Type B pancreatic cell (in vitro differentiated cells): ENCODE data around the gene ZP3. TPM values are rescaled to one million over a fixed set of nuclear protein-coding genes. Genes with fewer than 3 reads are reported as not detected.
"Not testable (repeated sequence)": the region's sequence is repeated elsewhere in the genome, so short reads cannot be mapped to it uniquely, and the experiment has no call there.

Experiments
- DNase-seq: peaks from one replicate; pipeline ENCODE4 v3.0.0; 2021; ENCODE audit warnings: mixed read lengths; ENCODE audit not compliant: unreplicated experiment; ENCODE audit errors: extremely low spot score
- H3K27ac Mint-ChIP-seq: 2 replicates; pipeline ENCODE4 v1.8.0; 2021; ENCODE audit warnings: mild to moderate bottlenecking, mixed read lengths
- H3K27me3 Mint-ChIP-seq: 2 replicates; pipeline ENCODE4 v1.8.0; 2021; ENCODE audit warnings: mixed read lengths
- H3K36me3 Mint-ChIP-seq: 2 replicates; pipeline ENCODE4 v1.8.0; 2021; ENCODE audit warnings: mixed read lengths
- H3K4me1 Mint-ChIP-seq: one replicate; pipeline ENCODE4 v1.8.0; 2021; ENCODE audit warnings: mixed read lengths; ENCODE audit not compliant: unreplicated experiment
- H3K4me3 Mint-ChIP-seq: 2 replicates; pipeline ENCODE4 v1.8.0; 2021; ENCODE audit warnings: mild to moderate bottlenecking, mixed read lengths
- H3K9me3 Mint-ChIP-seq: 2 replicates; pipeline ENCODE4 v1.8.0; 2021; ENCODE audit warnings: mixed read lengths
- total RNA-seq: library from RNA; stranded (reverse); gene quantifications from 2 replicates; pipeline ENCODE4 v1.2.1, GENCODE V29; 2021; ENCODE audit warnings: low replicate concordance
- TF ChIP-seq, protein P1 (sequence below): fragments of 200-600 bp; sonication (generic); conservative IDR thresholded peaks from 2 replicates; pipeline ENCODE4 v1.5.0; 2021; ENCODE audit warnings: antibody characterized with exemption, mild to moderate bottlenecking

The ZP3 gene
- total RNA-seq, 1 donor from 2014 or later: not detected

- DNase-seq: no peak
- Mint-ChIP-seq H3K9me3 (no peaks in the 10 kb centered on the region), H3K27me3 (no peaks in the 10 kb centered on the region), H3K4me3 (no peak overlapping the region), H3K27ac (no peak overlapping the region), H3K4me1 (peaks cover 3% of the 10 kb centered on the region), H3K36me3 (no peaks in the 10 kb centered on the region)
- TF ChIP-seq, protein P1, sequence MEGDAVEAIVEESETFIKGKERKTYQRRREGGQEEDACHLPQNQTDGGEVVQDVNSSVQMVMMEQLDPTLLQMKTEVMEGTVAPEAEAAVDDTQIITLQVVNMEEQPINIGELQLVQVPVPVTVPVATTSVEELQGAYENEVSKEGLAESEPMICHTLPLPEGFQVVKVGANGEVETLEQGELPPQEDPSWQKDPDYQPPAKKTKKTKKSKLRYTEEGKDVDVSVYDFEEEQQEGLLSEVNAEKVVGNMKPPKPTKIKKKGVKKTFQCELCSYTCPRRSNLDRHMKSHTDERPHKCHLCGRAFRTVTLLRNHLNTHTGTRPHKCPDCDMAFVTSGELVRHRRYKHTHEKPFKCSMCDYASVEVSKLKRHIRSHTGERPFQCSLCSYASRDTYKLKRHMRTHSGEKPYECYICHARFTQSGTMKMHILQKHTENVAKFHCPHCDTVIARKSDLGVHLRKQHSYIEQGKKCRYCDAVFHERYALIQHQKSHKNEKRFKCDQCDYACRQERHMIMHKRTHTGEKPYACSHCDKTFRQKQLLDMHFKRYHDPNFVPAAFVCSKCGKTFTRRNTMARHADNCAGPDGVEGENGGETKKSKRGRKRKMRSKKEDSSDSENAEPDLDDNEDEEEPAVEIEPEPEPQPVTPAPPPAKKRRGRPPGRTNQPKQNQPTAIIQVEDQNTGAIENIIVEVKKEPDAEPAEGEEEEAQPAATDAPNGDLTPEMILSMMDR: no peak
These were observed 41.4 kb upstream of the ZP3 start for GRCh38 chr7:76383089-76383944.

- Mint-ChIP-seq H3K9me3 (no peaks in the 10 kb centered on the region), H3K27ac (no peak overlapping the region), H3K36me3 (no peaks in the 10 kb centered on the region), H3K4me1 (no peaks in the 10 kb centered on the region), H3K27me3 (no peaks in the 10 kb centered on the region), H3K4me3 (no peak overlapping the region)
- TF ChIP-seq, protein P1: no peak
- DNase-seq: no peak
These were observed 38.0 kb upstream of the ZP3 start for GRCh38 chr7:76386691-76387260.

GRCh38 chr7:76387789-76388188 lies 37.0 kb upstream of the ZP3 start:
- H3K4me1 Mint-ChIP-seq, H3K36me3 Mint-ChIP-seq, H3K27ac Mint-ChIP-seq, H3K27me3 Mint-ChIP-seq, DNase-seq, H3K9me3 Mint-ChIP-seq, H3K4me3 Mint-ChIP-seq: not testable (repeated sequence)

DNA sequence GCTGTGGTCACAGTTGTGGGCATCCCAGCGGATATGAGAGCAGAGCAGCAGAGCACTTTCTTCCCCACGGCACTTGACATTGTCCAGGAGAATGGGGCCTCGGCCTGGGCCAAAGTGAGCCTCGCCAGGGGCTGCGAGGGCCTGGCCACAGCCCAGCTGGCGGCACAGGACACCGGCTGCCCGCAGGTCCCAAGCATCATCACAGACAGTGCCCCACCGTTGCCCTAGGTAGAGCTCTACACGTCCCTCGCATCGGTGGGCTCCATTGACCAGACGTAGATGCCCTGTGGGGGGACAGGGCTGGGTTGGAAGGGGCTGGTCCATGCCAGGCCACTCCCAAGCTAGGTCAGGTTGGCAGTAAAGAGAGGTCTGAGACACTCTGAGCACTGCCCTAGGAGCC lies 34.7 kb upstream of the ZP3 start:
- Mint-ChIP-seq H3K27me3 (no peaks in the 10 kb centered on the region), H3K9me3 (no peaks in the 10 kb centered on the region), H3K36me3 (no peaks in the 10 kb centered on the region), H3K4me3 (no peak overlapping the region), H3K4me1 (peaks cover 5% of the 10 kb centered on the region), H3K27ac (no peak overlapping the region)
- TF ChIP-seq, protein P1: no peak
- no peak for DNase-seq

GRCh38 chr7:76392531-76393115 lies 32.1 kb upstream of the ZP3 start:
- DNase-seq: no peak
- Mint-ChIP-seq H3K27ac (peak overlapping the region; percentile 92), H3K4me1 (peaks cover 5% of the 10 kb centered on the region), H3K36me3 (no peaks in the 10 kb centered on the region), H3K9me3 (no peaks in the 10 kb centered on the region), H3K27me3 (no peaks in the 10 kb centered on the region), H3K4me3 (peak overlapping the region; percentile 91)
- TF ChIP-seq, protein P1: no peak
